ENCODE data around the gene OR5L2.

OR5L2 gene

DNA sequence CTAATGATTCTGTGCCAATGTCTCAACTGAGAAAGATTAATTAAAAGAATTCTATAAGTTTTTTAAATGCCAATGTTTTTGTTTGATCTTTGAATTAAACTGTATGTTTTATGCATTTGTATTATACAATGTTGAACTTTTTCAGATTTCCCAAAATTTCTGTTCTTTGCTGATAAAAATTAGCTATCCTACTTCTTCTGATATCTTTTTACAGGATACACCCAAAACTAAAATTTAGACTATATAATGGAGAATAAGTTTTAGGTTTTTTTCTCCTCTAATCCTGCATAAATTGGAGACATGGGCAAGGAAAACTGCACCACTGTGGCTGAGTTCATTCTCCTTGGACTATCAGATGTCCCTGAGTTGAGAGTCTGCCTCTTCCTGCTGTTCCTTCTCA is at the start of gene OR5L2:
Gene OR5L2, plus strand, starts transcription at position 301 of the 400 bp plus-strand sequence. Its CDS starts 0 bp downstream, at position 301.
- no peak within 1 kb of the TSS for H3K9ac ChIP-seq (ENCODE audit: low read length)
- no peaks in the 10 kb centered on the region for H3K36me3 ChIP-seq (ENCODE audit: control insufficient read depth, low read depth, low read length)
- H3K4me3 ChIP-seq (ENCODE audit: low read length) = no peak within 1 kb of the TSS
- H3K4me1 ChIP-seq (ENCODE audit: control insufficient read depth, low read depth, low read length) = no peaks in the 10 kb centered on the region
- peaks cover 82% of the 10 kb centered on the region for H3K9me3 ChIP-seq (ENCODE audit: control insufficient read depth, low read depth, low read length)
- no peak within 1 kb of the TSS for H3K27ac ChIP-seq (ENCODE audit: low read length)
- H3K27me3 ChIP-seq (ENCODE audit: control insufficient read depth, insufficient read depth, low read length) = no peaks in the 10 kb centered on the region

DNA sequence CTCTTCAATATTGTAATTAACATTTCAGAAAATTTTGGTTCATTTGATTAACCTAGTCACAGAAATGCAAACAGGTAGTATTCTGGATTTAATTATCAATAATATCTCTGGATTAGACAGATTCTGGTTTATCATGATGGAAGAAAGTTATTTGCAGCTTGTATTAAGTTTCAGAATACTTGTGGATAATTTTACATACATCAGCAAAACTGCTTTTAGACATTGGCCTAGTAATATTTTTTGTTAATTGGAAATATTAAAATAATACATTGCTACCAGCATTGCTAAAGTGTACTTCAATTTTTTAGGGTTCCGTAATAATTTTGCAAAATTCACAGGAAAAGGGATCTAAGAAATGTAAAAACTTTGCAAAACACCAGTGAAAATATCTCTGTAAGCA is 35.4 kb upstream of the OR5L2 start:
- H3K9ac ChIP-seq (ENCODE audit: low read length) = no peak overlapping the region
- no peaks in the 10 kb centered on the region for H3K4me1 ChIP-seq (ENCODE audit: control insufficient read depth, low read depth, low read length)
- H3K36me3 ChIP-seq (ENCODE audit: control insufficient read depth, low read depth, low read length) = no peaks in the 10 kb centered on the region
- peaks cover 85% of the 10 kb centered on the region for H3K9me3 ChIP-seq (ENCODE audit: control insufficient read depth, low read depth, low read length)
- no peak overlapping the region for H3K4me3 ChIP-seq (ENCODE audit: low read length)
- no peak overlapping the region for H3K27ac ChIP-seq (ENCODE audit: low read length)
- H3K27me3 ChIP-seq (ENCODE audit: control insufficient read depth, insufficient read depth, low read length) = no peaks in the 10 kb centered on the region

DNA sequence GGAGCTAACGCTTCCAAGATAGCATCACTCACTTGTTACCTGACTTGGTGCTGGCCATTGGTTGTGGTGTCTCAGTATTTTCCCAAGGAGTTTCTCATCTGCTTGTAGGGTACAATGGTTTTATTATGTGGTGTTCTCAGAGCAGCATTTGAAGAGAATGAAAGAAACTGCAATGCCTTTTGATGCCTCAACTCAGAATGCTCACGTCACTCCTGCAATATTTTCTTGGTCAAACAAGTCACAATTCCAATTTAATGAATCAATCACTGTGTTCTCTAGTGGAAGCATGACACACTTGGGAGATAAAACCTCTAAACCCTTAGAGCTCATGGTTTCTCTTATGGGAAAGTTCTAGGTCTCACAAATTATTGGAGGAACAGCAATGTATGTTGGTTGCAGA is 33.7 kb upstream of the OR5L2 start:
- Histone ChIP-seq H3K27ac (ENCODE audit: low read length) (no peak overlapping the region), H3K36me3 (ENCODE audit: control insufficient read depth, low read depth, low read length) (no peaks in the 10 kb centered on the region), H3K9ac (ENCODE audit: low read length) (no peak overlapping the region), H3K9me3 (ENCODE audit: control insufficient read depth, low read depth, low read length) (peaks cover 81% of the 10 kb centered on the region), H3K4me1 (ENCODE audit: control insufficient read depth, low read depth, low read length) (no peaks in the 10 kb centered on the region), H3K4me3 (ENCODE audit: low read length) (no peak overlapping the region), H3K27me3 (ENCODE audit: control insufficient read depth, insufficient read depth, low read length) (no peaks in the 10 kb centered on the region)

DNA sequence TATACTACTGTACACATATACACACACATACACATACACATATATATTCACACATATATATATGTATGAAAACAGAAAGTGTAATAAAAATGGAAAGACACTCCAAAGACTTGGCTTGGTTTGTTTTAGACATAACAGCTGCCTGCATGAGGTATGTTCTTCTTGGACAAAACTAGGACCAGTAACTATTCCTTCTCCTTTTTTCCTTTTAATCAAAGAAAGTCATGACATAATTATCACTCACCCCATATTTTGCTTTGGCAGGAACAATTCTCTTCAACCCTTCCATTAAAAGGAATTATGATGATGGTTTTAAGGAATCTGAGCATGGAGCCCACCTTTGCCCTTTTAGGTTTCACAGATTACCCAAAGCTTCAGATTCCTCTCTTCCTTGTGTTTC is 31.8 kb upstream of the OR5L2 start, which contains the start of gene OR5D14:
Gene OR5D14, plus strand, starts transcription at position 301 of the 400 bp plus-strand sequence. Its CDS starts 0 bp downstream, at position 301.
- Histone ChIP-seq H3K36me3 (ENCODE audit: control insufficient read depth, low read depth, low read length) (no peaks in the 10 kb centered on the region), H3K4me3 (ENCODE audit: low read length) (no peak within 1 kb of the TSS), H3K27ac (ENCODE audit: low read length) (no peak within 1 kb of the TSS), H3K9me3 (ENCODE audit: control insufficient read depth, low read depth, low read length) (peaks cover 86% of the 10 kb centered on the region), H3K4me1 (ENCODE audit: control insufficient read depth, low read depth, low read length) (no peaks in the 10 kb centered on the region), H3K27me3 (ENCODE audit: control insufficient read depth, insufficient read depth, low read length) (no peaks in the 10 kb centered on the region), H3K9ac (ENCODE audit: low read length) (no peak within 1 kb of the TSS)

- Histone ChIP-seq H3K9me3 (ENCODE audit: control insufficient read depth, low read depth, low read length) (peaks cover 70% of the 10 kb centered on the region), H3K36me3 (ENCODE audit: control insufficient read depth, low read depth, low read length) (no peaks in the 10 kb centered on the region), H3K9ac (ENCODE audit: low read length) (no peak overlapping the region), H3K27me3 (ENCODE audit: control insufficient read depth, insufficient read depth, low read length) (no peaks in the 10 kb centered on the region), H3K4me3 (ENCODE audit: low read length) (no peak overlapping the region), H3K27ac (ENCODE audit: low read length) (no peak overlapping the region), H3K4me1 (ENCODE audit: control insufficient read depth, low read depth, low read length) (no peaks in the 10 kb centered on the region)
Observed at GRCh38 chr11:55806248-55806647, 20.8 kb upstream of the OR5L2 start.

DNA sequence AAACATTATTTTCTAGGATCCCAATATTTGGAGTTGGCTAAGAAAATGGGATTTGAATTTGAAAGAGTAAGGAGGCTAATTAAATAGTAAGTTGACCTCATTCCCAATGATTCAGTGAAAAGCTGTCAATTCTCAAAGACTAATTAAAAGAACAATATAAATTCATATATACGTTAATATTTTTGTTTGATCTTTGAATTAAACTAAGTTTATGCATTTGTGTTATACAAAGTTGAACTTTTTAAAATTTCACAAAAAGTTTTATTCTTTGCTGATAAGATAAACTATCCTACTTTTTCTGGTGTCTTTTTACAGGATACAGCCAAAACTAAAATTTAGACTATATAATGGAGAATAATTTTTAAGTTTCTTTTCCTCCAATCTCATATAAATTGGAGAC is 16.0 kb upstream of the OR5L2 start, which contains the start of gene OR5L1:
Gene OR5L1, plus strand, starts transcription at position 301 of the 400 bp plus-strand sequence. CDS start 100 bp downstream, outside the sequence.
- no peaks in the 10 kb centered on the region for H3K4me1 ChIP-seq (ENCODE audit: control insufficient read depth, low read depth, low read length)
- H3K27ac ChIP-seq (ENCODE audit: low read length) = no peak within 1 kb of the TSS
- H3K27me3 ChIP-seq (ENCODE audit: control insufficient read depth, insufficient read depth, low read length) = no peaks in the 10 kb centered on the region
- H3K4me3 ChIP-seq (ENCODE audit: low read length) = no peak within 1 kb of the TSS
- H3K36me3 ChIP-seq (ENCODE audit: control insufficient read depth, low read depth, low read length) = no peaks in the 10 kb centered on the region
- peaks cover 75% of the 10 kb centered on the region for H3K9me3 ChIP-seq (ENCODE audit: control insufficient read depth, low read depth, low read length)
- H3K9ac ChIP-seq (ENCODE audit: low read length) = no peak within 1 kb of the TSS

DNA sequence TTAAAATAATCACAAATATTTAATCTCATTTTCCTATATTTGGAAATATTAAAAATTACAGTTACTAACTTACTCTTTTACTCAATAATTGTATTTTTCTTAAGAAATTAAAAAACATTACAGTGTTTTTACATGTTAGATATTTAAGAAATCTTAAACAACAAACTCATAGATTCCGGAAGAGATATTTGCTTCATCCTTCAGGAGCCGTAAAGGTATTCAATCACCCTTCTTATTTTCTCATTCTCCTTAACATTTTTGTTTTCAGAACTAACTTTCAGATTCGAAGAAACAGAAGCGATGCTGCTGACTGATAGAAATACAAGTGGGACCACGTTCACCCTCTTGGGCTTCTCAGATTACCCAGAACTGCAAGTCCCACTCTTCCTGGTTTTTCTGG is 7.7 kb upstream of the OR5L2 start, which contains the start of gene OR5D18:
Gene OR5D18, plus strand, starts transcription at position 301 of the 400 bp plus-strand sequence. Its CDS starts 0 bp downstream, at position 301.
- no peak within 1 kb of the TSS for H3K9ac ChIP-seq (ENCODE audit: low read length)
- H3K4me1 ChIP-seq (ENCODE audit: control insufficient read depth, low read depth, low read length) = no peaks in the 10 kb centered on the region
- H3K36me3 ChIP-seq (ENCODE audit: control insufficient read depth, low read depth, low read length) = no peaks in the 10 kb centered on the region
- H3K27me3 ChIP-seq (ENCODE audit: control insufficient read depth, insufficient read depth, low read length) = no peaks in the 10 kb centered on the region
- peaks cover 69% of the 10 kb centered on the region for H3K9me3 ChIP-seq (ENCODE audit: control insufficient read depth, low read depth, low read length)
- H3K4me3 ChIP-seq (ENCODE audit: low read length) = no peak within 1 kb of the TSS
- no peak within 1 kb of the TSS for H3K27ac ChIP-seq (ENCODE audit: low read length)

GRCh38 chr11:55838452-55838851 is 11.4 kb downstream of the OR5L2 start, which contains the start of gene OR5D16:
Gene OR5D16, plus strand, starts transcription at chr11:55838752. Its CDS starts 0 bp downstream, at chr11:55838752.
- H3K4me3 ChIP-seq (ENCODE audit: low read length) = no peak within 1 kb of the TSS
- no peaks in the 10 kb centered on the region for H3K27me3 ChIP-seq (ENCODE audit: control insufficient read depth, insufficient read depth, low read length)
- H3K36me3 ChIP-seq (ENCODE audit: control insufficient read depth, low read depth, low read length) = no peaks in the 10 kb centered on the region
- H3K4me1 ChIP-seq (ENCODE audit: control insufficient read depth, low read depth, low read length) = no peaks in the 10 kb centered on the region
- H3K9me3 ChIP-seq (ENCODE audit: control insufficient read depth, low read depth, low read length) = peaks cover 59% of the 10 kb centered on the region
- no peak within 1 kb of the TSS for H3K9ac ChIP-seq (ENCODE audit: low read length)
- no peak within 1 kb of the TSS for H3K27ac ChIP-seq (ENCODE audit: low read length)

- H3K9me3 ChIP-seq (ENCODE audit: control insufficient read depth, low read depth, low read length) = peaks cover 62% of the 10 kb centered on the region
- H3K27ac ChIP-seq (ENCODE audit: low read length) = no peak overlapping the region
- H3K27me3 ChIP-seq (ENCODE audit: control insufficient read depth, insufficient read depth, low read length) = no peaks in the 10 kb centered on the region
- H3K36me3 ChIP-seq (ENCODE audit: control insufficient read depth, low read depth, low read length) = no peaks in the 10 kb centered on the region
- H3K4me1 ChIP-seq (ENCODE audit: control insufficient read depth, low read depth, low read length) = no peaks in the 10 kb centered on the region
- no peak overlapping the region for H3K9ac ChIP-seq (ENCODE audit: low read length)
- no peak overlapping the region for H3K4me3 ChIP-seq (ENCODE audit: low read length)
Observed at GRCh38 chr11:55847453-55847852, 20.4 kb downstream of the OR5L2 start.

DNA sequence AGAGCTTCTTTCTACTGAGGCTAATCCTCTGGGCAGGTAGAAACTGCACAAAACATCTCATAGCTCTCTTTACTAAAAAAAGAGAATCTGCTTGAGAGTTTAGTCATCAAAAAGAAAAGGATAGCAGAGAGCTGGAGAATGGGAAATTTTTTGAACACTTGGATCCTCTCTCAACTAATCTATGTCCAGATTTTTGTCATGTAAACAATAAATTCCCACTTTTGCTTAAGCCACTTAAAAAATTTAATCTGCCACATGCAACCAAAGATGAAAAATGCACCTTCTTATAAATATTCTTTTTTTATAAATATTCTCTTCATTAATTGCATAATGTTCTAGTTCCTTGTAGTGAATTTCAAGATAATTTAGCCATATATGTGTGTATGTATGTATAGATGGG is 22.0 kb downstream of the OR5L2 start:
- Histone ChIP-seq H3K4me3 (ENCODE audit: low read length) (no peak overlapping the region), H3K27me3 (ENCODE audit: control insufficient read depth, insufficient read depth, low read length) (no peaks in the 10 kb centered on the region), H3K36me3 (ENCODE audit: control insufficient read depth, low read depth, low read length) (no peaks in the 10 kb centered on the region), H3K4me1 (ENCODE audit: control insufficient read depth, low read depth, low read length) (no peaks in the 10 kb centered on the region), H3K9me3 (ENCODE audit: control insufficient read depth, low read depth, low read length) (peaks cover 72% of the 10 kb centered on the region), H3K9ac (ENCODE audit: low read length) (no peak overlapping the region), H3K27ac (ENCODE audit: low read length) (no peak overlapping the region)

DNA sequence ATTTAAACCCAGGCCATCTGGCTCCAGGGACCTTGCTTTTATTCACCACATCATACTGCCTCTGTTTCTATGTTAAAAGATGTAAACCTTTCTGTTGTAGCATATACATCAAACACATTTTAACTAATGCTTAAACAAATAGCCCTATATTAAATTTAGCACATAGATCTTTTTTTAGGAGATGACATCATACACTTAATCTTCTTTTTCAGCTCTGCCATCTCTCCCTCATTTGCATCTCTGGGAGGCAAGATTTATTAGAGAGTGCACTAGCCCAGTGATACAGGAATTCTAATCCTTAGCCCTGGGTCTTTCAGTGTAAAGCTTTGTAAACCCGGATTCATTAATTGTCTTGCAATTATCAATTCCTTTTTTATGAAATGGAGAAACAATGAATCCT is 25.1 kb downstream of the OR5L2 start:
- Histone ChIP-seq H3K36me3 (ENCODE audit: control insufficient read depth, low read depth, low read length) (no peaks in the 10 kb centered on the region), H3K27me3 (ENCODE audit: control insufficient read depth, insufficient read depth, low read length) (no peaks in the 10 kb centered on the region), H3K27ac (ENCODE audit: low read length) (no peak overlapping the region), H3K4me3 (ENCODE audit: low read length) (no peak overlapping the region), H3K9me3 (ENCODE audit: control insufficient read depth, low read depth, low read length) (peaks cover 72% of the 10 kb centered on the region), H3K4me1 (ENCODE audit: control insufficient read depth, low read depth, low read length) (no peaks in the 10 kb centered on the region), H3K9ac (ENCODE audit: low read length) (no peak overlapping the region)

GRCh38 chr11:55854704-55855103 is 27.7 kb downstream of the OR5L2 start:
- no peaks in the 10 kb centered on the region for H3K4me1 ChIP-seq (ENCODE audit: control insufficient read depth, low read depth, low read length)
- H3K36me3 ChIP-seq (ENCODE audit: control insufficient read depth, low read depth, low read length) = no peaks in the 10 kb centered on the region
- H3K27me3 ChIP-seq (ENCODE audit: control insufficient read depth, insufficient read depth, low read length) = no peaks in the 10 kb centered on the region
- H3K27ac ChIP-seq (ENCODE audit: low read length) = no peak overlapping the region
- peaks cover 82% of the 10 kb centered on the region for H3K9me3 ChIP-seq (ENCODE audit: control insufficient read depth, low read depth, low read length)
- no peak overlapping the region for H3K9ac ChIP-seq (ENCODE audit: low read length)
- no peak overlapping the region for H3K4me3 ChIP-seq (ENCODE audit: low read length)

Measured in iPS-18a (cell line).